Measurements from ENCODE around the gene NOS1.

The NOS1 gene

GRCh38 chr12:117393656-117394055 lies 32.2 kb upstream of the NOS1 start:
- no peaks in the 10 kb centered on the region for H3K36me3 ChIP-seq
- H3K27ac ChIP-seq: no peak overlapping the region
- peaks cover 6% of the 10 kb centered on the region for H3K27me3 ChIP-seq
- no peaks in the 10 kb centered on the region for H3K4me1 ChIP-seq (ENCODE audit: control insufficient read depth in 1 of 2, insufficient read depth in 1 of 2, low read depth in 1 of 2, low read length in 1 of 2)
- no peak for TF ChIP-seq CTCF (IDR thresholded peaks at IDR 0.05)
- no peak overlapping the region for H3K4me3 ChIP-seq (ENCODE audit: low read depth in 1 of 2, low read length in 1 of 2)
- H3K9me3 ChIP-seq: no peaks in the 10 kb centered on the region

- H3K4me3 ChIP-seq (ENCODE audit: low read depth in 1 of 2, low read length in 1 of 2): no peak overlapping the region
- no peak for TF ChIP-seq CTCF (IDR thresholded peaks at IDR 0.05)
- no peak overlapping the region for H3K27ac ChIP-seq
- peaks cover 6% of the 10 kb centered on the region for H3K27me3 ChIP-seq
- no peaks in the 10 kb centered on the region for H3K9me3 ChIP-seq
- no peaks in the 10 kb centered on the region for H3K36me3 ChIP-seq
- no peaks in the 10 kb centered on the region for H3K4me1 ChIP-seq (ENCODE audit: control insufficient read depth in 1 of 2, insufficient read depth in 1 of 2, low read depth in 1 of 2, low read length in 1 of 2)
These were observed 29.4 kb upstream of the NOS1 start for GRCh38 chr12:117390866-117391265.

GRCh38 chr12:117388951-117389446 lies 27.6 kb upstream of the NOS1 start:
- no peak overlapping the region for H3K4me3 ChIP-seq (ENCODE audit: low read depth in 1 of 2, low read length in 1 of 2)
- no peaks in the 10 kb centered on the region for H3K9me3 ChIP-seq
- no peaks in the 10 kb centered on the region for H3K4me1 ChIP-seq (ENCODE audit: control insufficient read depth in 1 of 2, insufficient read depth in 1 of 2, low read depth in 1 of 2, low read length in 1 of 2)
- H3K36me3 ChIP-seq: no peaks in the 10 kb centered on the region
- no peak for TF ChIP-seq CTCF (IDR thresholded peaks at IDR 0.05)
- peaks cover 6% of the 10 kb centered on the region for H3K27me3 ChIP-seq
- H3K27ac ChIP-seq: no peak overlapping the region

- no peaks in the 10 kb centered on the region for H3K36me3 ChIP-seq
These were observed 26.4 kb upstream of the NOS1 start for GRCh38 chr12:117387832-117388231.

GRCh38 chr12:117384735-117385134 lies 23.3 kb upstream of the NOS1 start:
- Histone ChIP-seq H3K36me3 (no peaks in the 10 kb centered on the region), H3K27ac (no peak overlapping the region), H3K4me1 (ENCODE audit: control insufficient read depth in 1 of 2, insufficient read depth in 1 of 2, low read depth in 1 of 2, low read length in 1 of 2) (no peaks in the 10 kb centered on the region), H3K9me3 (no peaks in the 10 kb centered on the region), H3K27me3 (no peaks in the 10 kb centered on the region), H3K4me3 (ENCODE audit: low read depth in 1 of 2, low read length in 1 of 2) (no peak overlapping the region)
- no peak for TF ChIP-seq CTCF (IDR thresholded peaks at IDR 0.05)

More at GRCh38 chr12:117387832-117388231, 26.4 kb upstream of the NOS1 start:
- Histone ChIP-seq H3K4me1 (ENCODE audit: control insufficient read depth in 1 of 2, insufficient read depth in 1 of 2, low read depth in 1 of 2, low read length in 1 of 2) (no peaks in the 10 kb centered on the region), H3K27ac (no peak overlapping the region), H3K4me3 (ENCODE audit: low read depth in 1 of 2, low read length in 1 of 2) (no peak overlapping the region), H3K9me3 (no peaks in the 10 kb centered on the region), H3K27me3 (peaks cover 6% of the 10 kb centered on the region)
- no peak for TF ChIP-seq CTCF (IDR thresholded peaks at IDR 0.05)

GRCh38 chr12:117380083-117380482 lies 18.7 kb upstream of the NOS1 start:
- no peak overlapping the region for H3K4me3 ChIP-seq (ENCODE audit: low read depth in 1 of 2, low read length in 1 of 2)
- H3K27ac ChIP-seq: no peak overlapping the region
- H3K36me3 ChIP-seq: no peaks in the 10 kb centered on the region
- no peaks in the 10 kb centered on the region for H3K27me3 ChIP-seq
- H3K4me1 ChIP-seq (ENCODE audit: control insufficient read depth in 1 of 2, insufficient read depth in 1 of 2, low read depth in 1 of 2, low read length in 1 of 2): no peaks in the 10 kb centered on the region
- H3K9me3 ChIP-seq: no peaks in the 10 kb centered on the region
- no peak for TF ChIP-seq CTCF (IDR thresholded peaks at IDR 0.05)
